GM21529 (cell line): ENCODE measurements around the gene C1orf174.

Source experiments
- ATAC-seq: cut with Tn5 transposase; IDR thresholded peaks from one replicate; pipeline ENCODE4 v1.9.1; 2021; ENCODE audit not compliant: unreplicated experiment

C1orf174 gene

GRCh38 chr1:3898475-3898735 is 1.7 kb downstream of the C1orf174 start:
- ATAC-seq: no peak

GRCh38 chr1:3896396-3897000 is 3.6 kb downstream of the C1orf174 start:
- ATAC-seq: no peak

- ATAC-seq: no peak
Measured at GRCh38 chr1:3895951-3896325, 4.1 kb downstream of the C1orf174 start.

GRCh38 chr1:3895279-3895950 is 4.7 kb downstream of the C1orf174 start:
- no peak for ATAC-seq

GRCh38 chr1:3894626-3895278 is 5.3 kb downstream of the C1orf174 start:
- ATAC-seq: no peak

GRCh38 chr1:3893190-3893589 is 6.9 kb downstream of the C1orf174 start:
- no peak for ATAC-seq

GRCh38 chr1:3892748-3893147 is 7.3 kb downstream of the C1orf174 start:
- no peak for ATAC-seq

- ATAC-seq: no peak
Measured at GRCh38 chr1:3891329-3891865, 8.7 kb downstream of the C1orf174 start.

GRCh38 chr1:3890389-3891328 is 9.4 kb downstream of the C1orf174 start:
- ATAC-seq: no peak

- no peak for ATAC-seq
Measured at GRCh38 chr1:3889936-3890335, 10.1 kb downstream of the C1orf174 start.

GRCh38 chr1:3888301-3888700 is 11.8 kb downstream of the C1orf174 start:
- no peak for ATAC-seq

- no peak for ATAC-seq
Measured at GRCh38 chr1:3886691-3887090, 13.4 kb downstream of the C1orf174 start.

- ATAC-seq: no peak
Measured at GRCh38 chr1:3886106-3886670, 13.9 kb downstream of the C1orf174 start.

- no peak for ATAC-seq
Measured at GRCh38 chr1:3885611-3886010, 14.5 kb downstream of the C1orf174 start.

- no peak for ATAC-seq
Measured at GRCh38 chr1:3884966-3885365, 15.1 kb downstream of the C1orf174 start.

GRCh38 chr1:3883194-3883925 is 16.7 kb downstream of the C1orf174 start:
- no peak for ATAC-seq

- ATAC-seq: no peak
Measured at GRCh38 chr1:3881193-3881480, 18.9 kb downstream of the C1orf174 start.

GRCh38 chr1:3880429-3881192 is 19.5 kb downstream of the C1orf174 start:
- no peak for ATAC-seq

GRCh38 chr1:3879787-3880428 is 20.2 kb downstream of the C1orf174 start:
- ATAC-seq: no peak
